GM12878 (cell line): Measurements from ENCODE around the gene SPSB2. TPM values are rescaled to one million over a fixed set of nuclear protein-coding genes. Genes with fewer than 3 reads are reported as not detected.

Experiments
- ATAC-seq: fragments of 200-7000 bp; cut with Tn5 transposase; 3 replicates; pipeline ENCODE4 v1.9.1; 2020; ENCODE audit warnings: mild to moderate bottlenecking, moderate library complexity
- BruUV-seq: library from RNA; stranded (reverse); fragments of 400-500 nt; replicated peaks from 2 replicates; lab custom pipeline; 2021; lab: Mats Ljungman, UMichigan
- CTCF ChIA-PET: fragments of 300-600 bp; sonication (Branson Sonifier 250); formaldehyde crosslinking; extraction: SDS; loops from one replicate; lab custom pipeline; 2021; ENCODE audit warnings: inconsistent platforms; lab: Yijun Ruan, JAX
- POLR2A ChIA-PET: fragments of 350-600 bp; formaldehyde crosslinking; extraction: SDS; loops from one replicate; lab custom pipeline; 2021; ENCODE audit warnings: inconsistent platforms; lab: Charles Lee
- RAD21 ChIA-PET: fragments of 300-600 bp; sonication (Branson Sonifier 250); formaldehyde crosslinking; loops from one replicate; lab custom pipeline; 2023; ENCODE audit warnings: antibody characterized with exemption; ENCODE audit not compliant: unreplicated experiment; lab: Charles Lee
- SMC1A ChIA-PET: fragments of 300-600 bp; sonication (Branson Sonifier 250); formaldehyde crosslinking; loops from one replicate; lab custom pipeline; 2023; ENCODE audit not compliant: unreplicated experiment, uncharacterized antibody; lab: Charles Lee
- DNase-seq: peaks from one replicate; pipeline ENCODE4 v3.0.0-alpha.2; 2011; ENCODE audit warnings: low read depth, low spot score
- FAIRE-seq: peaks from 3 replicates; lab custom pipeline; 2011; peaks lifted over from hg19 to GRCh38; lab: Jason Lieb, UNC
- H2AFZ ChIP-seq: 2 replicates; pipeline ENCODE4 v1.6.0; 2011; ENCODE audit warnings: low read depth, low read length, control low read depth; ENCODE audit not compliant: control insufficient read depth
- H3K27ac ChIP-seq: 2 replicates; pipeline ENCODE4 v1.5.1; 2011; ENCODE audit warnings: control low read depth; ENCODE audit not compliant: control insufficient read depth, insufficient read depth
- H3K27me3 ChIP-seq, 2 experiments: replicated peaks in 1 of 2; 2 replicates each; pipeline versions ENCODE4 v1.6.0 to v1.6.1; 2011; ENCODE audit warnings: low read length in 1 of 2; ENCODE audit not compliant: control insufficient read depth in 2 of 2, insufficient read depth in 2 of 2
- H3K36me3 ChIP-seq, 2 experiments: 2 replicates each; pipeline ENCODE4 v1.5.1; 2011; ENCODE audit warnings: low read length in 1 of 2; ENCODE audit not compliant: control insufficient read depth in 2 of 2, insufficient read depth in 2 of 2
- H3K4me1 ChIP-seq: 2 replicates; pipeline ENCODE4 v1.6.1; 2011; ENCODE audit warnings: mild to moderate bottlenecking, low read length, moderate library complexity, mixed read lengths; ENCODE audit not compliant: control insufficient read depth, insufficient read depth
- H3K4me2 ChIP-seq: 2 replicates; pipeline ENCODE4 v1.6.0; 2011; ENCODE audit warnings: control low read depth; ENCODE audit not compliant: control insufficient read depth, insufficient read depth
- H3K4me3 ChIP-seq: fragments of 200-600 bp; sonication (generic); 2 replicates; pipeline ENCODE4 v1.5.1; 2016
- H3K79me2 ChIP-seq: 2 replicates; pipeline ENCODE4 v1.6.0; 2011; ENCODE audit warnings: low read length; ENCODE audit not compliant: control insufficient read depth, insufficient read depth
- H3K9ac ChIP-seq: 2 replicates; pipeline ENCODE4 v1.8.0; 2011; ENCODE audit warnings: low read length, control low read depth, mixed read lengths; ENCODE audit not compliant: control insufficient read depth, insufficient read depth
- H3K9me3 ChIP-seq: replicated peaks from 3 replicates; pipeline ENCODE4 v1.5.1; 2011; ENCODE audit warnings: mild to moderate bottlenecking, low read length; ENCODE audit not compliant: control insufficient read depth, insufficient read depth
- H4K20me1 ChIP-seq: 2 replicates; pipeline ENCODE4 v1.6.0; 2011; ENCODE audit not compliant: control insufficient read depth, insufficient read depth
- ATF2 ChIP-seq: IDR thresholded peaks from 2 replicates; pipeline ENCODE4 v1.6.1; 2012; ENCODE audit warnings: low read length, inconsistent platforms
- ATF3 ChIP-seq: IDR thresholded peaks from 2 replicates; pipeline ENCODE4 v1.6.1; 2011; ENCODE audit warnings: low read depth, mild to moderate bottlenecking, low read length, moderate library complexity, borderline replicate concordance; ENCODE audit errors: extremely low read depth
- BCLAF1 ChIP-seq: fragments of 450-650 bp; IDR thresholded peaks from 2 replicates; pipeline ENCODE4 v1.6.1; 2017; ENCODE audit warnings: antibody characterized with exemption, mild to moderate bottlenecking, moderate library complexity
- BHLHE40 ChIP-seq, 2 experiments: fragments of 450-650 bp in 1 of 2; IDR thresholded peaks; 2 replicates each; pipeline ENCODE4 v1.6.1; 2011 to 2017; ENCODE audit warnings: low read depth in 2 of 2, borderline replicate concordance in 1 of 2, improper control_type of control experiment in 1 of 2, low read length in 1 of 2, mild to moderate bottlenecking in 1 of 2
- CBFB ChIP-seq: IDR thresholded peaks from 2 replicates; pipeline ENCODE4 v1.6.1; 2016; ENCODE audit warnings: antibody characterized with exemption, low read depth
- CHD1 ChIP-seq: IDR thresholded peaks from 2 replicates; pipeline ENCODE4 v1.6.1; 2012; ENCODE audit warnings: low read depth, low read length, improper control_type of control experiment
- CREM ChIP-seq: IDR thresholded peaks from 2 replicates; pipeline ENCODE4 v1.6.1; 2014; ENCODE audit warnings: antibody characterized with exemption, low read depth
- EGR1 ChIP-seq, 2 experiments: IDR thresholded peaks; 1 replicate in 1 of 2; 2 replicates in 1 of 2; pipeline ENCODE4 v1.6.1; 2011 to 2012; ENCODE audit warnings: low read depth in 2 of 2, low read length in 2 of 2, borderline replicate concordance in 1 of 2, mild to moderate bottlenecking in 1 of 2, moderate library complexity in 1 of 2
- HDAC2 ChIP-seq: fragments of 200-600 bp; sonication (generic); IDR thresholded peaks from 2 replicates; pipeline ENCODE4 v1.6.1; 2017
- HDGF ChIP-seq: fragments of 450-650 bp; IDR thresholded peaks from 2 replicates; pipeline ENCODE4 v1.6.1; 2016; ENCODE audit warnings: antibody characterized with exemption
- LARP7 ChIP-seq: fragments of 450-650 bp; IDR thresholded peaks from 2 replicates; pipeline ENCODE4 v1.6.1; 2017; ENCODE audit warnings: mild to moderate bottlenecking
- MYC ChIP-seq: IDR thresholded peaks from 2 replicates; pipeline ENCODE4 v1.6.1; 2011; ENCODE audit warnings: mild to moderate bottlenecking, low read length, moderate library complexity, inconsistent platforms; ENCODE audit not compliant: insufficient read depth, insufficient replicate concordance, insufficient read length, severe bottlenecking
- NFYB ChIP-seq: IDR thresholded peaks from 2 replicates; pipeline ENCODE4 v1.6.1; 2011; ENCODE audit warnings: low read depth, mild to moderate bottlenecking, low read length, improper control_type of control experiment, moderate library complexity; ENCODE audit not compliant: insufficient read depth
- NKRF ChIP-seq: fragments of 450-650 bp; conservative IDR thresholded peaks from 2 replicates; pipeline ENCODE4 v1.6.1; 2017; ENCODE audit warnings: mild to moderate bottlenecking, moderate library complexity
- PAX5 ChIP-seq: IDR thresholded peaks from 2 replicates; pipeline ENCODE4 v1.6.1; 2011; ENCODE audit warnings: low read depth, low read length, borderline replicate concordance
- RELA ChIP-seq: fragments of 450-650 bp; IDR thresholded peaks from 2 replicates; pipeline ENCODE4 v1.8.0; 2014; ENCODE audit warnings: borderline replicate concordance; ENCODE audit not compliant: partially characterized antibody
- SREBF1 ChIP-seq: IDR thresholded peaks from 2 replicates; pipeline ENCODE4 v1.6.1; 2012; ENCODE audit warnings: mild to moderate bottlenecking, low read length
- STAT1 ChIP-seq: fragments of 450-650 bp; conservative IDR thresholded peaks from 2 replicates; pipeline ENCODE4 v1.6.1; 2014; ENCODE audit warnings: antibody characterized with exemption, mild to moderate bottlenecking
- whole genome bisulfite sequencing: methylation state at CpG from one replicate; pipeline ENCODE4 v1.1.6; 2016; ENCODE audit warnings: low lambda C conversion rate; ENCODE audit not compliant: insufficient replicate concordance, insufficient coverage; ENCODE audit errors: missing lambda C conversion rate; 5-methylcytosine and 5-hydroxymethylcytosine counted together
- in situ Hi-C: fragments of 300-500 bp; cut with MboI; formaldehyde crosslinking; loops from 9 replicates; pipeline ENCODE4 v1.14.3; 2018; ENCODE audit warnings: mixed read lengths
- intact Hi-C: fragments of 100-400 bp; cut with micrococcal nuclease; formaldehyde crosslinking; loops from one replicate; pipeline ENCODE4 v1.14.2; 2022; ENCODE audit not compliant: unreplicated experiment
- polyA plus RNA-seq, 11 experiments: library from polyadenylated mRNA; depleted of rRNA in 4 of 11; unstranded in 6 of 11; stranded (reverse) in 5 of 11; fragments of >200 nt; fragmentation: Nextera tagmentation in 4 of 11; fragmentation: Illumina TruSeq in 1 of 11; extraction: Ambion mirVana in 4 of 11; extraction: Trizol in 1 of 11; gene quantifications; 1 replicate in 1 of 11; 2 replicates in 10 of 11; pipeline versions ENCODE4 v1.2.1 to v1.2.3, GENCODE V29; 2011 to 2016; ENCODE audit warnings: inconsistent platforms in 2 of 11, missing spikeins in 2 of 11, low read depth in 1 of 11
- total RNA-seq, 4 experiments: library from RNA; depleted of rRNA in 3 of 4; stranded (reverse); fragments of >200 nt in 3 of 4; fragmentation: Illumina TruSeq in 1 of 4; extraction: Trizol in 1 of 4; gene quantifications; 2 replicates each; pipeline versions ENCODE4 v1.2.1 to v1.2.3, GENCODE V29; 2013 to 2021

SPSB2 gene
- total and polyA plus RNA-seq, 10 of the 15 experiments (the other 5 are each of a cell fraction or from before 2014, with no cell fraction given) = 0.08 to 5.6 (median 2.7) TPM

DNA sequence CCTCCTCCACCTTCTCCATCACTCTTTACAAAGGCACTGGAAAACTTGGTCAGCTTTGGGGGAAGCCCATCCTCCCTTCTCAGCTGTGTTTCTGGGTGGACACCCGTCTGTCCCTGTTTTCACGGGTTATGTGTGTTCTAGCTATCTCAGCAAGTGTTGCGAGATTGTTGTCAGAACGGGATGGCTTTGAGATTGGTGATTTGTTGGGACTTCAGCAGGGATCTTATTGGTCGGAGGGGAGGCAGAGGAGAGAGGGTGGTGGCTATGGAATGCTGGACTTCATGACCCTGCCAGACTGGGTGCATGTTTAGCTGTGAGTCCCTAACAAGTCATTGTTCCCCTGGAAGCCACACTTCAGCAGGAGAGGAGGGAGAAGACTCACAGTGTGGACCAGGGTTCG, 19.1 kb downstream of the SPSB2 start:
- Histone ChIP-seq H3K27ac (no peak overlapping the region), H3K9me3 (no peaks in the 10 kb centered on the region), H3K4me1 (peaks cover 20% of the 10 kb centered on the region), H3K4me3 (no peak overlapping the region), H4K20me1 (no peaks in the 10 kb centered on the region), H3K79me2 (peaks cover 38% of the 10 kb centered on the region), H2AFZ (no peak overlapping the region), H3K27me3 (no peaks in the 10 kb centered on the region), H3K4me2 (no peak overlapping the region), H3K9ac (no peak overlapping the region), H3K36me3 (peaks cover 24 to 32% of the 10 kb centered on the region in 2 experiments)
- 77% methylated on average over 6 of the region's 6 CpGs for WGBS
- intact Hi-C loops = loop anchor here (5.0 kb wide), 1 partner anchor 167 kb away; the partner anchor contains the start of gene ZNF384
- ATAC-seq (no peak), DNase-seq (no peak), FAIRE-seq (no peak)
- in situ Hi-C loops = no loop called here
- ChIA-PET POLR2A (interaction anchor here (5.0 to 8.9 kb wide), 2 partner anchors 13 to 18 kb away, joined by 52 to 84 read pairs; partner anchors contain the start of genes SPSB2 and TPI1), CTCF (interaction anchor here (3.4 to 9.9 kb wide), 3 partner anchors 15 to 37 kb away, joined by 22 to 173 read pairs (median 72); partner anchors contain the start of genes SPSB2 and TPI1), RAD21 (interaction anchor here (4.3 to 5.6 kb wide), 2 partner anchors 14 to 19 kb away, joined by 41 to 42 read pairs; partner anchors contain the start of genes SPSB2 and TPI1), SMC1A (interaction anchor here (1.5 to 4.8 kb wide), 3 partner anchors 13 to 38 kb away, joined by 4 to 42 read pairs (median 26); partner anchors contain the start of genes SPSB2 and TPI1)
- BruUV-seq = no TSS peak
- TF ChIP-seq STAT1 = no peak
- TF ChIP-seq NKRF = no peak
- no peak for TF ChIP-seq EGR1 (IDR thresholded peaks at IDR 0.05; ENCODE audit: borderline replicate concordance in 1 of 2, low read depth in 2 of 2, low read length in 2 of 2)
- no peak for TF ChIP-seq HDAC2
- no peak for TF ChIP-seq ATF3
- TF ChIP-seq BHLHE40 (IDR thresholded peaks at IDR 0.05; ENCODE audit: borderline replicate concordance in 1 of 2, low read depth in 2 of 2, low read length in 1 of 2) = no peak
- TF ChIP-seq NFYB = no peak
- TF ChIP-seq CHD1 = no peak
- TF ChIP-seq CBFB = no peak
- no peak for TF ChIP-seq MYC
- TF ChIP-seq ATF2 = no peak
- no peak for TF ChIP-seq HDGF
- no peak for TF ChIP-seq PAX5
- no peak for TF ChIP-seq CREM
- no peak for TF ChIP-seq SREBF1
- TF ChIP-seq LARP7 = no peak
- TF ChIP-seq BCLAF1 = no peak
- TF ChIP-seq RELA = no peak
